ENCODE measurements around the gene TSPAN5.
"Not testable (repeated sequence)": the region's sequence is repeated elsewhere in the genome, so short reads cannot be mapped to it uniquely, and the experiment has no call there.

Gene TSPAN5

DNA sequence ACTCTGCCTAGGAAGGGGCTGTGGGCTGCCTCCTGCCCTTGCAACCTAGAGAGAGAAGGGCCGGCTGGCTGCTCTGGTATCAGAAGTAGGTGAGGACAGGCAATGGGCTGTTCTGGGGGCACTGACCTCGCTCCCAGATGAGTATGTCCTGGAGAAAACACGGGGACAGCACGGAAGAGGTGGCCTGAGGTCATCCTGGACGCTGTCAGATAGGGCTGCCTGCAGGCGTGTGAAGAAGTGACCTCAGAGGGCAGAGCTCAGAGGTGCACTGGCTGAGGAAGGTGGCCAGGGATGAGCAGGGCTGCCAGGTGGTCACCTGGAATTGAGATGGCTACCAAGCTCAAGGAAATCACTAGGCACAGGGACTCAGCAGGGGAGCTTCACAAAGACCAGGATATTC lies 159.6 kb downstream of the TSPAN5 start:
- DNase-seq (ENCODE audit: low read depth in 2 of 2): no peak

DNA sequence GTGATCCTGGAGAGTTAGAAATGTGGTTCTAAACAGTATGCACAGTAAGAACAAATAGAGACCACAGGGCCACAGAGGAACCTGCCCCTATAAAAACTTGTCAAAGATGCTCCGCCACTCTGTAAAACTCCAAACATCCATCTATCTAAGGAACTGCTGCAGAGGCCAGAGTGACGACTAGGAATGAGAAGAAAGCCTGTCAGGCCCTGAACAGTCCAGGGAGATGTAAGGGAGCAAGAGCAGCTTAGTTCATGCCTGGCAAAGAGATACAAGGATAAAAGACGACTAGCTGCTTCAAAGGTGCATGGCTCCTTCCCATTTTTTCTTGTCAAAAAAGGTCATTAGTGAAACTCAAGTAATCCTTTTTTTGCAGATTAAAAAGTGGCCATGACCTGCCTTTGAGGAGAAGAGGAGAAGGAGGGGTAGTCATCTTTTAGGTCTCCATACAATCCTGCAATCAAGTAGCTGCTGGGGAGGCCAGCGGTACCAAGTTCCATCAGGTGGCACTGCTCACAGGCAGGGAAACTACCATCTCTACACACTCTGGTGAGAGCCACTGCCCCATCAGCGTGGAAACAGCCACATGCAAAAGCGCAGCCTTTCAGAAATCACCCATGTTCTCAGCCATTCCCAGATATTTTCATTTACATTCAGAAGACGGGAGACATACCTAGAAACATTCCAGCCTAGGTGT lies 162.1 kb downstream of the TSPAN5 start:
- no peak for DNase-seq (ENCODE audit: low read depth in 2 of 2)

- DNase-seq (ENCODE audit: low read depth in 2 of 2): no peak
Observed at GRCh38 chr4:98493296-98493695, 165.1 kb downstream of the TSPAN5 start.

GRCh38 chr4:98491899-98492559 lies 166.4 kb downstream of the TSPAN5 start:
- DNase-seq (ENCODE audit: low read depth in 2 of 2): no peak

DNA sequence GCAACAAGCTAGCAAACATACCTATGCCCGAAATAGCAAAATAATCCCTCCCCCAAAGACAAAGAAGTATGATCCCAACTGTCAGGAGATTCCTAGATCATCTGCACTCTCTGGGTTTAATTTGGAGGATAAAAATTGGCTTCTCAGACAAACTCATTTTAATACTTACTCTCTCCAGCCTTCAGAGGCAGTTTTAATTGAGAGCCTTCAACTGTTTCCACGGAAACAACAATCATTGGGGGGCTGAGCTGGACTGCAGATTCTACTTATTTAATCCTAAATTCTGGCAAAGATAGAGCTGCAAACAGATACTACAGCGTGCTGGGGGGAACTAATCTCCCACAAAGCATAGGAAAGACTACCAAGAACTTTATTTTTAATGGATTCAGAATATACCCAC lies 168.2 kb downstream of the TSPAN5 start:
- no peak for DNase-seq (ENCODE audit: low read depth in 2 of 2)

DNA sequence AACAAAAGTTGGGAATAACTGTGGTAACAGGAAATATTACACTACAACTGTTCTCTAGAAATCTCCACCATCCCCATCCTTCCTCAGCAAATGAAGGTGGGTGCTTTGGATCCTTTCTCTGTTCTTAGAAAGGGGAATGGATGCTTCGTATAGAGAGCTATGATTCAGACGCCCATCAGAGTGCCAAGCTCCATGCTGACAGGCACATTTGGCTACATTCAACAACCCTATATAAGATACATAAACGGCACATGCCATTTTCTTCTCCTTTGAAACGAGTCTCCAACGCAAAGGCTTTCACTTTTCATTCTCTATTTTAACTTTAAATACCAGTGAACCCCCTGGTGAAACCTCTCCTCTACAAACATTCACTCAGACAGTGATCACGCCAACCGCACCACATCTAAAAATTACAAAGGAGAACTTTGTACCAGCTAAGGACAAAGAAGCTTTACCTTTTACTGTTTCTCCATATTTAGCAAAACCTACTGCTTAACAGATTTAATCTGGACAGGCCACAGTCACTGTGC lies 172.5 kb downstream of the TSPAN5 start:
- DNase-seq (ENCODE audit: low read depth in 2 of 2): no peak

DNA sequence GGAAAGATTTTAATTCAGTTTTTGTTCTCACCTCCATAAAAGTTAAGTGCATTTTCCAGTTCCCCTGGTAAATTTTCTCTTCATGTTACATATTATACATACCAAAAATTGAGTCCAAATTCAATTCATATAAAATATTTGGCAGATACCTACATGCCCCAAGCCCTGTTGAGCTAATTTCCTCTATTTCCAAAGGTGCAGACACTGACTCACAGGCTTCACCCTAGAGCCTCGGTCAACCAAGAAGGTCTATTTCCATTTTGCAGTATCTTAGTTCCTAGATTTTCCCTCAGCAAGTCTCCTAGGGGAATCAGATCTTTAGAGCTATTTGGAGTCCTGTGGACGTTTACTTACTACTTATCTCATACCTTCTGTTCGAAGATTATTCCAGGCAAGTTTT lies 174.4 kb downstream of the TSPAN5 start:
- DNase-seq (ENCODE audit: low read depth in 2 of 2): no peak

- DNase-seq (ENCODE audit: low read depth in 2 of 2): peak in 1 of 2 donors; percentile 21
Observed at GRCh38 chr4:98482847-98483806, 175.3 kb downstream of the TSPAN5 start.

DNA sequence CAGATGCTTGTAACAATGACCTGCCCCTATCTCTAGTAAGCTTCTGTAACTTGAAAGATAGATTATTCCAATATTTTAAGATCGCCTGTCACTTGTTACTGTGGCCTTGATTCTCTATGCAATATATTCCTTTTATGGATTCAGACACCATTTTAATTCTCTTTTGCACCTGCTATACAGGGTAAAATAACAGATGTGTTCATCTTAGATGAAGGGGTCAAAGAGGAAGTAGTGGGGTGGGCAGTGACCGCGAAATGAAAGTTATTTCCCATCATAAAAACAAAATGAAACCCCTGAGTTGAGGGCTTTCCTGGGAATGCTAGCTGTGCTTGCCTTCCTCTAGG lies 175.9 kb downstream of the TSPAN5 start:
- DNase-seq (ENCODE audit: low read depth in 2 of 2): no peak

- no peak for DNase-seq (ENCODE audit: low read depth in 2 of 2)
Observed at GRCh38 chr4:98481167-98481566, 177.2 kb downstream of the TSPAN5 start.

- no peak for DNase-seq (ENCODE audit: low read depth in 2 of 2)
Observed at GRCh38 chr4:98480535-98480934, 177.9 kb downstream of the TSPAN5 start.

DNA sequence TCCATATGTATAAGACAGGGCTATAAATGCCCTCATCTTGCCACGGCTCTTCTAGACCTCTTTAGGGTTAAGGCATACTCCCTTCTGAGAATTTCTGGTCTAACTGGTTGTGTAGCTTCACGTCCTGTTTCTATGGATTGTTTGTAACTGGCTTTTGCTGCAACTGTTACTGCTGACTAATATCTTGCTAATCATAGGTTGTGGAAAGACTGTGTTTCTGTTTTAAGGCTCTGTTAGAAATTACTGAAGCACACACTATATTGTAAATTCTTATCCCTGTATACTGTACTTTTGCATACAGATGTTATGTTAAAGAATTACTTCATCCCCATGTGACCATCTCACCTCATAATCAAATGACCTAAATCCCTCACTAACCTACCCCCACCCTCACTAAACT lies 178.8 kb downstream of the TSPAN5 start:
- DNase-seq (ENCODE audit: low read depth in 2 of 2): not testable (repeated sequence)

- no peak for DNase-seq (ENCODE audit: low read depth in 2 of 2)
Observed at GRCh38 chr4:98476891-98477290, 181.5 kb downstream of the TSPAN5 start.

- DNase-seq (ENCODE audit: low read depth in 2 of 2): no peak
Observed at GRCh38 chr4:98474408-98474844, 184.0 kb downstream of the TSPAN5 start.

DNA sequence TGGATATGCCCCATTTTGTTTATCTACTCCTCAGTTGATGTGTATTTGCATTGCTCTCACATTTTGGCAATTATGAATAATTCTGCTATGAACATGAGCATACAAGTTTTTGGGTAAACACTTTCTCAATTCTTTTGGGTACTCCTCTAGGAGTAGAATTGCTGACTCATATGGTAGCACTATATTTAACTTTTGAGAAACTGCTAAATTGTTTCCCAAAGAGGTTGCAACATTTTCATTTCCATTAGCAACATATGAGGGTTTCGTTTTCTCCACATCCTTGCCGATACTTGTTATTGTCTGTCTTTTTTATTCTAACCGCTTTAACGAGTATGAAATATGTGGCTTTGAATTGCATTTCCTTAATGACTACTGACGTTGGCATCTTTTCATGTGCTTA lies 185.4 kb downstream of the TSPAN5 start:
- no peak for DNase-seq (ENCODE audit: low read depth in 2 of 2)

GRCh38 chr4:98470831-98471230 lies 187.6 kb downstream of the TSPAN5 start:
- no peak for DNase-seq (ENCODE audit: low read depth in 2 of 2)

DNA sequence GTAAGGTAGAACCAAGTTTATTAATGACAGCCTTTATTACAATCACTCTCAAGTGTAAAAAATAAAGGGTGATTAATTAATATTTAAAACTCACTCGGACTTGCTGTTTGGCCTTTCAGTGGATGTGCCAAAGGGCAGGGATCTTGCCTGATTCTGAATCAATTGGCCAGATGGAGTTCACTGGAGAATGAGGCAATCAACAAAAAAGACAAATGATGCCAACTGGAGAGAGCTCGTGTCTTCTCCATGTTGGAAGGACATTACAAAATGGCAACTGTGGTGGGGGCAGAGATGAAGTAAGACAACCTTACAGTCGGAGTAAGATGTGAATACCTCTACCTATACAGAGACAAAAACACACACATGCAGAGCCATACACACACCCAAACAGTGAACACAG lies 188.0 kb downstream of the TSPAN5 start:
- DNase-seq (ENCODE audit: low read depth in 2 of 2): no peak

- DNase-seq (ENCODE audit: low read depth in 2 of 2): no peak
Observed at GRCh38 chr4:98469771-98470170, 188.6 kb downstream of the TSPAN5 start.

DNA sequence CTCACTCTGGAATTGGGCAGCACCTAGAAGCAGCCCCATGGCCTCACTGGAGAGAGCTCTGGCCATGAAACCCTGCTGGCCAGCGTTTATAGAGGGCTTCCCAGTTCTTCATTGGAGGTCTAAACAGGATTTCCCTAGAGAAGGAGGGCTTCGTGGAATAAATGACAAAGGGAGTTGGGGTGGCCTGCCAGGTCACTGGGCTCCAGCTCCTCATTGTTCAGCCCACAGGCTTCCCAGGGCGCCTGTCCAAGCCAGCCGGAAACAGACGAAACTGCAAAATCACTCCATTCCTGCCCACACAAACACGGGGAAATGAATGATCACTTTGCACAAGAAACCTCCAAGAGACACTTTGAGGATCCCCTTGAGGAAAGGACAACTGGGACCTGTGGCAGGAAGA lies 189.7 kb downstream of the TSPAN5 start:
- no peak for DNase-seq (ENCODE audit: low read depth in 2 of 2)

DNA sequence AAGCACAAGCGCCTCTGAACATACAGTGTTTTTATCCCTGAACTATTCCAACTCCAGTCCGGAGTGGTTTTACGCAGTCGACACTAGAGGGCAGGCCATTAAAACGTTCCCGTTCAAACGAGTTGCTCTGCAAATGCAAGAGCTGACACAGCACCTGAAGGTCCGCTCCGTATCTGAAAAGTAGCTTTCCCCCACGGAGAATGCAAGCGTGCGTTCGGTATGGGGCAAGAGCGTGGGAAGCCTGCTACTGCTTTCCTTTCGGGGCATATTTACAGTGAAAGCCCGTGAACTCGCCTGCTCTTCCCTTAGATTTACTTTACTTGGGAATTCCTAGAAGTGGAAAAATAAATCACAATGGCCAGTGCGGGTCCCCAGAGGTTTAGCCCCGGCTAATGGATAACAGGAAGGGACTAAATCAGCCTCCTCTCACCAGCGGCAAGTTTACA lies 190.8 kb downstream of the TSPAN5 start:
- peak; percentile 33 to 53 for DNase-seq (ENCODE audit: low read depth in 2 of 2)

DNA sequence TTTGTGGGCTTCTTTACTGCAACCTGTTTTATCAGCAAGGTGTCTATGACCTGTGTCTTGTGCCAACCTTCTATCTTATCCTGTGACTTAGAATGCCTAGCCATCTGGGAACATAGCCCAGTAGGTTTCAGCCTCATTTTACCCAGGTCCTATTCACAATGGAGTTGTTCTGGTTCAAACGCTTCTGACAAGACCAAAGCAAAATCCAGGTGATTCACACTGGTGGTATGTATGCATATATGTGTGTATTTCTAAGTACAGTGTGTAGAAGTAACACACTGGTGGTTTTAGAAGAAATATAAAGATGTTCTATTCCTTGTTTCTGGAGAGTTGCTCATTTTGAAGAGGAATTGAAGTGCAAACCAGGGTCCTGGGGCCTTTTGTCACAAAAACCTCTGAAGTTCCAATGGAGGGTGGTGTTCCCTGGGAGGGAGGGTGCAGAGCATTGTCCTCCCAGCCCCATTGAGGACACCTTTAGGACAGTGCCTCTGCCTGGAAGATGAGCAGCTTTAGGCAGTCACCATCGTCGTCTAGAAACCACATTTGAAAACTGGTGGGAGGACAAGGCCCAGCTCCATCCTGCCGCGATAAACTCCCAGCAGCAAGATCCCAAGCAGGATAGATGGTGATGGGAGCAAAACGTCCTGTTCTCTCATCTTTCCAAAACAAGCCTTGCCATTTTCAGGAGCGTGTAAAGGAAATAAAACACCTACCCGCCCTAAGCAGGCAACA lies 191.4 kb downstream of the TSPAN5 start:
- DNase-seq (ENCODE audit: low read depth in 2 of 2): no peak

GRCh38 chr4:98462487-98462886 lies 195.9 kb downstream of the TSPAN5 start:
- no peak for DNase-seq (ENCODE audit: low read depth in 2 of 2)

Data from activated CD8-positive, alpha-beta memory T cell treated with anti-CD3 and anti-CD28 coated beads for 4 hours (primary cell).